ENCODE results near the gene LAMA5. TPM values are rescaled to one million over a fixed set of nuclear protein-coding genes. Genes with fewer than 3 reads are reported as not detected.

The LAMA5 gene, protein sequence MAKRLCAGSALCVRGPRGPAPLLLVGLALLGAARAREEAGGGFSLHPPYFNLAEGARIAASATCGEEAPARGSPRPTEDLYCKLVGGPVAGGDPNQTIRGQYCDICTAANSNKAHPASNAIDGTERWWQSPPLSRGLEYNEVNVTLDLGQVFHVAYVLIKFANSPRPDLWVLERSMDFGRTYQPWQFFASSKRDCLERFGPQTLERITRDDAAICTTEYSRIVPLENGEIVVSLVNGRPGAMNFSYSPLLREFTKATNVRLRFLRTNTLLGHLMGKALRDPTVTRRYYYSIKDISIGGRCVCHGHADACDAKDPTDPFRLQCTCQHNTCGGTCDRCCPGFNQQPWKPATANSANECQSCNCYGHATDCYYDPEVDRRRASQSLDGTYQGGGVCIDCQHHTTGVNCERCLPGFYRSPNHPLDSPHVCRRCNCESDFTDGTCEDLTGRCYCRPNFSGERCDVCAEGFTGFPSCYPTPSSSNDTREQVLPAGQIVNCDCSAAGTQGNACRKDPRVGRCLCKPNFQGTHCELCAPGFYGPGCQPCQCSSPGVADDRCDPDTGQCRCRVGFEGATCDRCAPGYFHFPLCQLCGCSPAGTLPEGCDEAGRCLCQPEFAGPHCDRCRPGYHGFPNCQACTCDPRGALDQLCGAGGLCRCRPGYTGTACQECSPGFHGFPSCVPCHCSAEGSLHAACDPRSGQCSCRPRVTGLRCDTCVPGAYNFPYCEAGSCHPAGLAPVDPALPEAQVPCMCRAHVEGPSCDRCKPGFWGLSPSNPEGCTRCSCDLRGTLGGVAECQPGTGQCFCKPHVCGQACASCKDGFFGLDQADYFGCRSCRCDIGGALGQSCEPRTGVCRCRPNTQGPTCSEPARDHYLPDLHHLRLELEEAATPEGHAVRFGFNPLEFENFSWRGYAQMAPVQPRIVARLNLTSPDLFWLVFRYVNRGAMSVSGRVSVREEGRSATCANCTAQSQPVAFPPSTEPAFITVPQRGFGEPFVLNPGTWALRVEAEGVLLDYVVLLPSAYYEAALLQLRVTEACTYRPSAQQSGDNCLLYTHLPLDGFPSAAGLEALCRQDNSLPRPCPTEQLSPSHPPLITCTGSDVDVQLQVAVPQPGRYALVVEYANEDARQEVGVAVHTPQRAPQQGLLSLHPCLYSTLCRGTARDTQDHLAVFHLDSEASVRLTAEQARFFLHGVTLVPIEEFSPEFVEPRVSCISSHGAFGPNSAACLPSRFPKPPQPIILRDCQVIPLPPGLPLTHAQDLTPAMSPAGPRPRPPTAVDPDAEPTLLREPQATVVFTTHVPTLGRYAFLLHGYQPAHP (N-terminal part only)
- 14.1 TPM for total RNA-seq

DNA sequence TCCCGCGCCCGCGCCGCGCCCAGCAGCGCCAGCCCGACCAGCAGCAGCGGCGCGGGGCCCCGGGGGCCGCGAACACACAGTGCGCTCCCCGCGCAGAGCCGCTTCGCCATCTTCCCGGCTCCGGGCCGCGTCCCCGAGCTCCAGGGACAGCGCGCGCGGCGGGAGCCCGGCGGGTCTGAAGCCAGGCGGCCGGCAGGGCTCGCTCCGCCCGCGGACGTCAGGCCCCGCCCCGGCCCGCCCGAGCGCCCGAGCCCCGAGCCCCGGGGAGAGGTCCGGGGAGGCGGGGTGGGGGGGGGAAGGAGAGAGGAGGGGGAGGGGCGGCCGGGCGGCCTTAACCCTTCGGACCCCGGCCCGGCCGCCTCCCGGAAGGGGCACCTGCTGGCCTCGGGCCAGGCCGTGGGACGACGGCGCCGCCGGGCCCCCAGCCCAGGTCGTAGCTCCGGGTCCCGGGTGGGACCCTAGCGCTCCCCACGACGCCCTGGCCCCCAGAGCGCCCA is at the start of gene LAMA5:
Gene LAMA5, minus strand, starts transcription at position 177 of the 497 bp plus-strand sequence. Its CDS starts 67 bp downstream, at position 110.
- Histone ChIP-seq H3K27ac (ENCODE audit: low read depth, low read length) (peak within 1 kb of the TSS; percentile 83), H3K9ac (ENCODE audit: low read depth in 1 of 3, low read length in 3 of 3) (peak within 1 kb of the TSS; percentile 20 to 73 (median 56)), H3K9me3 (ENCODE audit: control insufficient read depth in 3 of 3, low read length in 3 of 3) (no peaks in the 10 kb centered on the region), H3K4me1 (ENCODE audit: control insufficient read depth in 3 of 3, insufficient read depth in 3 of 3, low read length in 3 of 3) (peaks cover 62 to 80% (median 79%) of the 10 kb centered on the region in 3 donors), H3K4me3 (ENCODE audit: low read length in 3 of 3) (peak within 1 kb of the TSS; percentile 50 to 66 (median 59)), H3K36me3 (ENCODE audit: control insufficient read depth in 3 of 3, insufficient read depth in 3 of 3, low read length in 3 of 3) (no peaks in the 10 kb centered on the region), H3K27me3 (ENCODE audit: control insufficient read depth in 3 of 3, insufficient read depth in 3 of 3, low read length in 3 of 3) (peaks cover 0 to 3% (median 0%) of the 10 kb centered on the region in 3 donors)

DNA sequence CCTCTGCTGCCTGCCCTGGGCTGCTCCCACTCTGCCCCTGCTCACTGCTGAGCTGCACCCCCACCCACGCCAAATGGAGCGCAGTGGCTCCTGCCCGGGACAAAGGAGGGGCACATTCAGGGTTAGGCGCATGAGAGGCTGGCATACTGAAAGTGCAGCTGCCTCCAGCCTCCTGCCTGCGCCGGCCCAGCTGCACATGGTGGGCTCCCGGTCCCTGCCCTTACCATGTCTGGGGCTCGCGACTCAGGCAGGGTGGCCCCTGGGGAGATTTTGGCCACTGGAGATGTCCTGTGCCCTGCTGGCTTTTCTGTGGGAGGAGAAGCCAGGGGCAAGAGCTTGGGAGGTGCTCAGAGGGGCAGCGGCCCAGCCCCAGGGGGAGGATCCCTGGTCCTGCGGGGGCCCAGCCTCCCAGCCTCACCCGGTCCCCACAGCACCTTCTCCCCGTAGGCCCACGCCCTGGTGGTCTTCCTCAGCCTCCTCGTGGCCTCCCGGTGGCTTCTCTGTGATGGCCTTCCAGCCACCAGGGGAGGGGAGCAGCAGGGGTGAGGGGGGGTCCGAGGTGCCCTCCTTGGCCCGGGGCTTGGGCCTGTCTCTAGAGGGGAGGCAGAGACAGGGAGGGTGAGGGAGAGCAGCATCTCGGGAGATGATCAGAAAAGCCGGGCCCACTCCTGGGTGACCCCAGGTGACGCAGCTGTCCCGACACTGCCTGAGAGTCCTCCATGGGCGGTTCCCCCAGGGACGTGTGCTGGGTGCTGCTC is 48.4 kb upstream of the LAMA5 start:
- Histone ChIP-seq H3K9ac (ENCODE audit: low read depth in 1 of 3, low read length in 3 of 3) (no peak overlapping the region), H3K4me1 (ENCODE audit: control insufficient read depth in 3 of 3, insufficient read depth in 3 of 3, low read length in 3 of 3) (peaks cover 0 to 2% (median 0%) of the 10 kb centered on the region in 3 donors), H3K9me3 (ENCODE audit: control insufficient read depth in 3 of 3, low read length in 3 of 3) (no peaks in the 10 kb centered on the region), H3K4me3 (ENCODE audit: low read length in 3 of 3) (no peak overlapping the region), H3K27me3 (ENCODE audit: control insufficient read depth in 3 of 3, insufficient read depth in 3 of 3, low read length in 3 of 3) (peaks cover 2 to 25% (median 21%) of the 10 kb centered on the region in 3 donors), H3K27ac (ENCODE audit: low read depth, low read length) (no peak overlapping the region), H3K36me3 (ENCODE audit: control insufficient read depth in 3 of 3, insufficient read depth in 3 of 3, low read length in 3 of 3) (no peaks in the 10 kb centered on the region)

DNA sequence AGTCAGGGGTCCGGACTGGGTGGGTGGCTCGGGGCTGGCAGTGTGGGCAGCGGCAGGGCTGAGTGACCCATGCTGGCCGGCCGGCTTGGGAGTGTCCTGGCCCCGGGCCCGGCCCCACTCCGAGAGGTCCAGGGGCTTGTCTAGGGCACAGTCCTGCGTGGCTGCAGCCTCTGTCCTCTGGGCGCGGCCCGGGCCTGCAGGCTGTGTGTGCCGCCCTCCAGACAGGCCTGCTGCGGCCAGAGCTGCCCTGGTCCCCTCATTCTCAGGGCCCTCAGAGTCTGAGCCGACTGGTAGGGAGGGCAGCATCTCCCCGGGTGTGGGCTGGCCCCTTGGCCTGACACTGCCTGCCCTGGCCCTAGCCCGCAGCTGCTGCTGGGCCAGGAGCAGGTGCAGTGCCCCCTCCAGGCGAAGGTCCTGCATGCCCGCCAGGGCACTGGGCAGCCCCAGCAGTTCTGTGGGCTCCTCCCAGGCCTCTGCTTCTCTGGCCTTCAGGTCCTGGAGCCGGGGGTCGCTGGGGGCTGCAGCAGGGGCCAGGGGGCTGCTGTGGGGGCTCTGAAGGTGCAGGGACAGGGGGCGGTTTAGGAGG is 46.9 kb upstream of the LAMA5 start:
- H3K9ac ChIP-seq (ENCODE audit: low read depth in 1 of 3, low read length in 3 of 3): no peak overlapping the region
- no peak overlapping the region for H3K27ac ChIP-seq (ENCODE audit: low read depth, low read length)
- H3K36me3 ChIP-seq (ENCODE audit: control insufficient read depth in 3 of 3, insufficient read depth in 3 of 3, low read length in 3 of 3): no peaks in the 10 kb centered on the region
- peaks cover 2 to 21% (median 18%) of the 10 kb centered on the region in 3 donors for H3K27me3 ChIP-seq (ENCODE audit: control insufficient read depth in 3 of 3, insufficient read depth in 3 of 3, low read length in 3 of 3)
- H3K4me1 ChIP-seq (ENCODE audit: control insufficient read depth in 3 of 3, insufficient read depth in 3 of 3, low read length in 3 of 3): peaks cover 5 to 13% (median 8%) of the 10 kb centered on the region in 3 donors
- H3K9me3 ChIP-seq (ENCODE audit: control insufficient read depth in 3 of 3, low read length in 3 of 3): no peaks in the 10 kb centered on the region
- no peak overlapping the region for H3K4me3 ChIP-seq (ENCODE audit: low read length in 3 of 3)

DNA sequence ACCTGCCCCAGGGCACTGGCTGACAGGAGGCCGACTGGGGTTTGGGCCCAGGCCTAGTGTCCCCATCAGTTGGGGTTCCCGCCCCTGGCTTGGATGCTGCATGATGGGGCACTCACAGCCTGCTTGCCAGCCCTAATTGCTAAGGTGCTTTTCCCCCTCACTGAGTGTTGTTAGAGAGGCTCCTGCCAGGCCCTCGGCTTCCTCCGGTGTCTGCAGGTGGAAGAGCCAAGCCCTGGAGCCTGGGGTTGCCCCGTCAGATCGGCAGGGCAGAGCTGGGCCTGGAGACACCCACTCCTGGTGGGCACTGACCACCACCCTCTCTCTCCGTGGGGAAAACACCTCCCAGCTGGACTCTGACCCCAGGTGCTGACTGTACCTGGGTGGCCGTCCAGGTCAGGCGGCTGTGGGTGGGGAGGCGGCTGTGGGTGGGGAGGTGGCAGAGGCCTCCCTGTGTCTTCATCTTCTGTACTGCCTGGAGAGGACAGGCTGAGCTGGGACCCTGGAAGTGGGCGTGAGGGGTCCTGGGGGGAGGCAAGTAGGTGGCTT is 46.0 kb upstream of the LAMA5 start:
- peaks cover 2 to 18% (median 13%) of the 10 kb centered on the region in 3 donors for H3K27me3 ChIP-seq (ENCODE audit: control insufficient read depth in 3 of 3, insufficient read depth in 3 of 3, low read length in 3 of 3)

DNA sequence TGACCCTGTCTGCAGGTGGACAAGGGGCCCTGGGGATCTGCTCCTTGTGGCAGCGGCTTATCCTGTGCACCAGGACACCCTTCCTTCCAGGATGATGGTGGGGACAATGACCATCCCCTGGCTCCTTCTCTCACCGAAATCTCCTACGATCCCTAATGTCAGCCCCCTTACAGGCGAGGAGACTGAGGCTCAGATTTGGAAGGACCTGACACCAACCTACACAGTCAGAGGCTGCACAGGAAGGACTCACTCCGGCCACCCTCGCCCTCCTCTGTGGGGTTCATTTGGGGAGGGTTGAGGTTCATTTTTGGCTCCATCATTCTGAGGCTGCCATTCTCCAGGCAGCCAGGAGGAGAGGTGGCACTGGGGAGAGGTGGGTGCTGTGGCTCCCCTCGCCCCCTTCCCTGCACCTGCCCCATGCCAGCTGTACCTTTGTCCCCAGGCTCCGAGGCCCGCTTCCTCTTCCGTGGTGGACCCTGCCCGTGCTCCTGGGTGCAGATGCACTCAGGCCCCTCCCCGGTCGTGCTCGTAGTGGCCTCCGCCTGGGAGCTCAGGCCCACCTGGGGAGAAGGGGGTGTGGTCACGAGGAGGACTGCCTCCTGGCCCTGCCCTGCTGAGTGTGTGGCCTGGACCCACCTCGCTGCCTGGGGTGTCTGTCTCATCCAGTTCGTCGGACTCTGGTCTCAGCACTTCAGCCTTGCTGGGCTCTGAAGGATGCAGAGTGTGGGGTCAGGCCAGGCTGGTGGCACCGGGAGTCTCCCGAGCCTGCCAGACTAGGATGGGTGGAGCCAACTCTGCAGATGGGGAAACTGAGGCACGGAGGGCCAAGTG is 45.3 kb upstream of the LAMA5 start:
- H3K4me1 ChIP-seq (ENCODE audit: control insufficient read depth in 3 of 3, insufficient read depth in 3 of 3, low read length in 3 of 3): peaks cover 10 to 20% (median 13%) of the 10 kb centered on the region in 3 donors
- H3K9me3 ChIP-seq (ENCODE audit: control insufficient read depth in 3 of 3, low read length in 3 of 3): no peaks in the 10 kb centered on the region
- peaks cover 0 to 13% (median 12%) of the 10 kb centered on the region in 3 donors for H3K27me3 ChIP-seq (ENCODE audit: control insufficient read depth in 3 of 3, insufficient read depth in 3 of 3, low read length in 3 of 3)
- H3K9ac ChIP-seq (ENCODE audit: low read depth in 1 of 3, low read length in 3 of 3): no peak overlapping the region
- H3K36me3 ChIP-seq (ENCODE audit: control insufficient read depth in 3 of 3, insufficient read depth in 3 of 3, low read length in 3 of 3): no peaks in the 10 kb centered on the region
- H3K4me3 ChIP-seq (ENCODE audit: low read length in 3 of 3): no peak overlapping the region
- no peak overlapping the region for H3K27ac ChIP-seq (ENCODE audit: low read depth, low read length)

More for the DNA sequence above, 46.0 kb upstream of the LAMA5 start:
- Histone ChIP-seq H3K9ac (ENCODE audit: low read depth in 1 of 3, low read length in 3 of 3) (no peak overlapping the region), H3K4me3 (ENCODE audit: low read length in 3 of 3) (no peak overlapping the region), H3K27ac (ENCODE audit: low read depth, low read length) (no peak overlapping the region), H3K9me3 (ENCODE audit: control insufficient read depth in 3 of 3, low read length in 3 of 3) (no peaks in the 10 kb centered on the region), H3K4me1 (ENCODE audit: control insufficient read depth in 3 of 3, insufficient read depth in 3 of 3, low read length in 3 of 3) (peaks cover 5 to 13% (median 8%) of the 10 kb centered on the region in 3 donors), H3K36me3 (ENCODE audit: control insufficient read depth in 3 of 3, insufficient read depth in 3 of 3, low read length in 3 of 3) (no peaks in the 10 kb centered on the region)

DNA sequence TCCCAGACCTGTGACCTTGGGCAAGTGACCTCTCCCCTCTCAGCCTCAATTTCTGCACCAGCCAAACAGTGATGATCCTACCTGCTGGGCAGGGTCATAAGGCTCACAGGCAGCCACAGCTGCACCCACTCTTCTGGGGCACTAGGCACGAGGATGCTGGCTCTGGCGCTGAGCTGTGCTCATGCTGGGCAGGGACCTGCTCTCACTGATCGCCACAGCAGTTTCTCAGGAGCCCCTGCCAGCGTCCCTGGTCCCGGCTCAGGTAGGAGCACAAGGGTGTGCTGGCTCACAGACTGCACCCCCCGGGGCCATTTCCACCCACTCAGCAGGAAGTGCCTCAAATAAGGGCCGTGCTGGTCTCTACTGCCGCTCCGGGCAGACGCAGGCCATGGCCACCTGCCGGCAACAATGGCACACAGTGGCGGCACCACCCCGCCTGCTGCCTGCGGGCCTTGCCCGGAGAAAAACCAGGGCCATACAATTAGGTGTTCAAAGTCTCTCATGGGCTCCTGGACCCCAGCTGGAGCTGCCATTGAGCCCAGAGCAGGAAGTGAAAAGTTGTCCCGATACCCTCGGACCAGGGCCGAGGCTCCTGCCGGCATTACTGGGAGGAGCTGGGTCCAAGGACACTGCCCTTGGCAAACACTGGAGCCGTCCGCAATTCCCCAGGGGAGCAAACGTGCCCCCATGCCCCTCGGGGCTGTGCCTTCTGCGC is 44.5 kb upstream of the LAMA5 start:
- Histone ChIP-seq H3K4me1 (ENCODE audit: control insufficient read depth in 3 of 3, insufficient read depth in 3 of 3, low read length in 3 of 3) (peaks cover 12 to 23% (median 15%) of the 10 kb centered on the region in 3 donors), H3K27ac (ENCODE audit: low read depth, low read length) (no peak overlapping the region), H3K9me3 (ENCODE audit: control insufficient read depth in 3 of 3, low read length in 3 of 3) (no peaks in the 10 kb centered on the region), H3K27me3 (ENCODE audit: control insufficient read depth in 3 of 3, insufficient read depth in 3 of 3, low read length in 3 of 3) (peaks cover 0 to 5% (median 4%) of the 10 kb centered on the region in 3 donors), H3K4me3 (ENCODE audit: low read length in 3 of 3) (no peak overlapping the region), H3K9ac (ENCODE audit: low read depth in 1 of 3, low read length in 3 of 3) (no peak overlapping the region), H3K36me3 (ENCODE audit: control insufficient read depth in 3 of 3, insufficient read depth in 3 of 3, low read length in 3 of 3) (no peaks in the 10 kb centered on the region)

DNA sequence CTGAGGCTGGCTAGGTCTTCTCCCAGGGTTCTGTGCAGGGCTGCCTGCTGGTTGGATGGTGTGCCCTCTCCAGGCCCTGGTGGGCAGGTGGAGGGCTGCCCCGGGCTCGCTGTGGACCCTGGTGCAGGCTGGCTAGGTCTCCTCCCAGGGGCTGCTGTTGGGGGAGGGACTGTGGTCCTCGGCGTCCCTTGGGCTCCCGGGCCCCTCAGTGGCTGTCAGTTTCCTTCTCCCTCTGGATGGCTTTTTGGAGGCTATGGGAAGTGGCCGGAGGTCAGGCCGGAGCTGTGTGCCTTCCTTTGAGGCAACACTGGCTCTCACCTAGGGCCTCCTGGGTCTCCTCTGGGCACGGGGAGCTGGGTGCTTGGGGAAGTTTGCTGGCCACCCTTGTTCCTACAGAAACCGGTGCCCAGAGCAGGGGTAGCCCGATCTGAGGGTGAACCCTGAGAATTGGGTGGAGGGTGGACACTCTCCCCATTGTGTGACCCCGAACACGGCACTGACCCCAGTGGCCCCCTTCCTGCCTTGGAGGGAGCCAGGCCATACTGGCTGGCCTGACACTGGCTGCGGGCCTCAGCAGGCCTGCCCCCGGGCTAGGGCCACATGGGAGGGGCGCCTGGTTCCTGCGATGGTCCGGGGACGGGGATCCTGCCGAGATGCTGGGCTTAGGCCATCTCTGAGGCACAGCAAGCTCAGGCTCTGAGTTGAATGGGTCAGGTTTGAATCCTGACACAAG is 43.8 kb upstream of the LAMA5 start:
- Histone ChIP-seq H3K4me3 (ENCODE audit: low read length in 3 of 3) (no peak overlapping the region), H3K9ac (ENCODE audit: low read depth in 1 of 3, low read length in 3 of 3) (no peak overlapping the region), H3K4me1 (ENCODE audit: control insufficient read depth in 3 of 3, insufficient read depth in 3 of 3, low read length in 3 of 3) (peaks cover 19 to 30% (median 22%) of the 10 kb centered on the region in 3 donors), H3K27me3 (ENCODE audit: control insufficient read depth in 3 of 3, insufficient read depth in 3 of 3, low read length in 3 of 3) (no peaks in the 10 kb centered on the region), H3K9me3 (ENCODE audit: control insufficient read depth in 3 of 3, low read length in 3 of 3) (no peaks in the 10 kb centered on the region), H3K27ac (ENCODE audit: low read depth, low read length) (no peak overlapping the region), H3K36me3 (ENCODE audit: control insufficient read depth in 3 of 3, insufficient read depth in 3 of 3, low read length in 3 of 3) (no peaks in the 10 kb centered on the region)
